ENCODE results near the gene SHC2.

The SHC2 gene

GRCh38 chr19:461721-462551 lies 1.1 kb upstream of the SHC2 start:
- Histone ChIP-seq H3K9me2 (ENCODE audit: low read depth, low read length) (no peaks in the 10 kb centered on the region), H3K79me2 (ENCODE audit: insufficient read depth, low read length) (no peaks in the 10 kb centered on the region), H2AFZ (ENCODE audit: low read length) (no peak overlapping the region), H4K20me1 (ENCODE audit: insufficient read depth, low read length) (no peaks in the 10 kb centered on the region), H3K4me1 (ENCODE audit: insufficient read depth, low read length, severe bottlenecking) (no peaks in the 10 kb centered on the region), H3K9ac (ENCODE audit: low read length) (no peak overlapping the region), H3K4me3 (ENCODE audit: low read depth, low read length, poor library complexity, severe bottlenecking) (no peak overlapping the region), H3K27ac (ENCODE audit: low read depth, low read length, poor library complexity, severe bottlenecking) (no peak overlapping the region), H3K36me3 (ENCODE audit: insufficient read depth, low read length) (no peaks in the 10 kb centered on the region), H3K27me3 (ENCODE audit: insufficient read depth, low read length) (no peaks in the 10 kb centered on the region), H3K4me2 (ENCODE audit: low read length) (no peak overlapping the region), H3K9me3 (ENCODE audit: low read length) (no peaks in the 10 kb centered on the region), H3F3A (ENCODE audit: insufficient read depth, low read length) (no peaks in the 10 kb centered on the region)
- TF ChIP-seq EZH2 (IDR thresholded peaks at IDR 0.05; ENCODE audit: borderline replicate concordance, low read length) (no peak), CTCF (IDR thresholded peaks at IDR 0.05; ENCODE audit: low read length) (no peak)

- Histone ChIP-seq H3K4me2 (ENCODE audit: low read length) (no peak overlapping the region), H3K79me2 (ENCODE audit: insufficient read depth, low read length) (no peaks in the 10 kb centered on the region), H3K36me3 (ENCODE audit: insufficient read depth, low read length) (no peaks in the 10 kb centered on the region), H3K27ac (ENCODE audit: low read depth, low read length, poor library complexity, severe bottlenecking) (no peak overlapping the region), H3F3A (ENCODE audit: insufficient read depth, low read length) (no peaks in the 10 kb centered on the region), H2AFZ (ENCODE audit: low read length) (no peak overlapping the region), H3K9me3 (ENCODE audit: low read length) (no peaks in the 10 kb centered on the region), H3K4me1 (ENCODE audit: insufficient read depth, low read length, severe bottlenecking) (no peaks in the 10 kb centered on the region), H3K4me3 (ENCODE audit: low read depth, low read length, poor library complexity, severe bottlenecking) (no peak overlapping the region), H3K9ac (ENCODE audit: low read length) (no peak overlapping the region), H4K20me1 (ENCODE audit: insufficient read depth, low read length) (no peaks in the 10 kb centered on the region), H3K9me2 (ENCODE audit: low read depth, low read length) (no peaks in the 10 kb centered on the region), H3K27me3 (ENCODE audit: insufficient read depth, low read length) (no peaks in the 10 kb centered on the region)
- TF ChIP-seq CTCF (IDR thresholded peaks at IDR 0.05; ENCODE audit: low read length), result no peak
- TF ChIP-seq EZH2 (IDR thresholded peaks at IDR 0.05; ENCODE audit: borderline replicate concordance, low read length), result no peak
Measured at GRCh38 chr19:459724-460511, 915 bp downstream of the SHC2 start.

GRCh38 chr19:458091-459042 lies 2.5 kb downstream of the SHC2 start:
- H4K20me1 ChIP-seq (ENCODE audit: insufficient read depth, low read length), result no peaks in the 10 kb centered on the region
- H3K9me3 ChIP-seq (ENCODE audit: low read length), result no peaks in the 10 kb centered on the region
- H3K9me2 ChIP-seq (ENCODE audit: low read depth, low read length), result no peaks in the 10 kb centered on the region
- H3K27ac ChIP-seq (ENCODE audit: low read depth, low read length, poor library complexity, severe bottlenecking), result no peak overlapping the region
- no peaks in the 10 kb centered on the region for H3K4me1 ChIP-seq (ENCODE audit: insufficient read depth, low read length, severe bottlenecking)
- H3K27me3 ChIP-seq (ENCODE audit: insufficient read depth, low read length), result no peaks in the 10 kb centered on the region
- no peak overlapping the region for H3K9ac ChIP-seq (ENCODE audit: low read length)
- H3F3A ChIP-seq (ENCODE audit: insufficient read depth, low read length), result no peaks in the 10 kb centered on the region
- TF ChIP-seq CTCF (IDR thresholded peaks at IDR 0.05; ENCODE audit: low read length) (no peak), EZH2 (IDR thresholded peaks at IDR 0.05; ENCODE audit: borderline replicate concordance, low read length) (no peak)
- H3K4me2 ChIP-seq (ENCODE audit: low read length), result no peak overlapping the region
- H3K4me3 ChIP-seq (ENCODE audit: low read depth, low read length, poor library complexity, severe bottlenecking), result no peak overlapping the region
- no peaks in the 10 kb centered on the region for H3K79me2 ChIP-seq (ENCODE audit: insufficient read depth, low read length)
- H2AFZ ChIP-seq (ENCODE audit: low read length), result no peak overlapping the region
- no peaks in the 10 kb centered on the region for H3K36me3 ChIP-seq (ENCODE audit: insufficient read depth, low read length)
